ENCODE measurements around the gene RAD51B. TPM values are rescaled to one million over a fixed set of nuclear protein-coding genes. Genes with fewer than 3 reads are reported as not detected.

The RAD51B gene
- total RNA-seq, 6 experiments from 2014 or later: 2.7 to 5.8 (median 4.3) TPM

DNA sequence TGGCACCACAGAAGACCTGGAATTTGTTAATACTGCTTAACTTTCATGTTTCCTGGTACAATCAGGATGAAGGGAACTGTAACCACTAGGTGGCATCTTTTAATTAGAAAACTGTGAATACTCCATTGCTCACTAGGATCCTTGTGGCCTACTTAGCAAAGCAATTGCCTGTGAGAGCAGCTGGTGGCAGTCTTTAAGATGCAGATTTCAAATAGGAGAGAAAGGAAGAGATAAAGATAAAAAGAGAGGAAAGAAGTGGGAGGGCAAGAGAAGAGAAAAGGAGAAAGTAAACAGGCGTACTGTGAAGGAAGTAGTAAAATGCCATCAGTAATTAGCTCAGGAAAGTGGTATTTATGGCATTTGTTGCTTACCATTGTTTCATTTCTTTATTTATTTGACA lies 114.5 kb downstream of the RAD51B start:
- H3K27ac ChIP-seq: peak overlapping the region in 1 of 3 donors; percentile 29
- H3K27me3 ChIP-seq: no peaks in the 10 kb centered on the region
- no peaks in the 10 kb centered on the region for H3K36me3 ChIP-seq
- no peaks in the 10 kb centered on the region for H3K4me1 ChIP-seq
- WGBS (ENCODE audit: insufficient coverage, low coverage, low lambda C conversion rate, missing lambda C conversion rate): 42% methylated on average over 1 of the region's 1 CpG
- H3K9me3 ChIP-seq: no peaks in the 10 kb centered on the region
- TF ChIP-seq CTCF (IDR thresholded peaks at IDR 0.05) (peak; percentile 62 to 79 (median 71)), POLR2A (IDR thresholded peaks at IDR 0.05) (no peak)
- intact Hi-C loops (cut with DNase I): loop anchor here in 1 of 2 donors (10.0 kb wide), 1 partner anchor 891 kb away; no protein-coding TSS in a partner anchor
- ATAC-seq (peak; percentile 95 to 99 (median 97)), DNase-seq (no peak)
- no peak overlapping the region for H3K4me3 ChIP-seq

DNA sequence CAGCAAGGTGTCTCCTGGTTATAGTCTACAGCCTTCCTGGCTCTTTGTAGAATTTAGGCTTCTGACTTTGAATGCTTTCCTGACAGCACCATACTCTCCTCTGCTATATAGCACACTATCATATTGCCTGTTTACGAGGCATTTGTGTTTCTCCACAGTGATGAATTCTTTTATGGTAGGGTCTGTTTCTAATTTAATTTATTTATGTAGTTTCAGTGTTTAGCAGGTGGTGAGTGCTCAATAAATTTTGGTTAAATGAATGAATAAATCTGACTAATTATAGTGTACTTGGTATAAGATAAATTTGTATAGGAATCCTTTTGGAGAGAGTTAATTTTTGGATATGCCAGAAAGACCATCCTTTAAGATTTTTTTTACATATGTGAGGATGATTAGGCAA lies 115.3 kb downstream of the RAD51B start:
- no peaks in the 10 kb centered on the region for H3K36me3 ChIP-seq
- TF ChIP-seq CTCF (IDR thresholded peaks at IDR 0.05): no peak
- TF ChIP-seq POLR2A (IDR thresholded peaks at IDR 0.05): no peak
- 82% methylated on average over 1 of the region's 1 CpG for WGBS (ENCODE audit: insufficient coverage, low coverage, low lambda C conversion rate, missing lambda C conversion rate)
- no peak overlapping the region for H3K4me3 ChIP-seq
- no peak for DNase-seq
- no peak overlapping the region for H3K27ac ChIP-seq
- no peak for ATAC-seq
- H3K27me3 ChIP-seq: no peaks in the 10 kb centered on the region
- no peaks in the 10 kb centered on the region for H3K4me1 ChIP-seq
- H3K9me3 ChIP-seq: no peaks in the 10 kb centered on the region
- intact Hi-C loops (cut with DNase I): loop anchor here in 1 of 2 donors (10.0 kb wide), 1 partner anchor 890 kb away; no protein-coding TSS in a partner anchor

DNA sequence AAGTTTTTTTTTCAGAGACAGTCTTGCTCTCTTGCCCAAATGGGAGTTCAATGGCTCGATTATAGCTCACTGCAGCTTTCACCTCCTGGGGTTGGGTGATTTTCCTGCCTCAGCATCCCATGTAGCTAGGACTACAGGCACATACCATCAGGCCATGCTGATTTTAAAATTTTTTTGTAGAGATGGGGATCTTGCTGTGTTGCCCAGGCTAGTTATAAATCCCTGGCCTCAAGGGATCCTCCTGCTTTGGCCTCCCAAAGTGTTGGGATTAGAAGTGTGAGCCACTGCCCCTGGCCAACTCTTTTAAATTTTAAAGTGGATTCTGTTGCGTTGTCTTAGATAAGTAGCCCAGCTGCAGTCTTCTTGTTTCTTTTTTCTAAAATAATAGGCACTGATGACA lies 115.8 kb downstream of the RAD51B start:
- 69% methylated on average over 2 of the region's 2 CpGs for WGBS (ENCODE audit: insufficient coverage, low coverage, low lambda C conversion rate, missing lambda C conversion rate)
- H3K27ac ChIP-seq: no peak overlapping the region
- H3K4me1 ChIP-seq: peaks cover 0 to 5% (median 0%) of the 10 kb centered on the region in 4 donors
- TF ChIP-seq CTCF (IDR thresholded peaks at IDR 0.05) (no peak), POLR2A (IDR thresholded peaks at IDR 0.05) (no peak)
- no peak for DNase-seq
- no peaks in the 10 kb centered on the region for H3K36me3 ChIP-seq
- intact Hi-C loops (cut with DNase I): loop anchor here in 1 of 2 donors (10.0 kb wide), 1 partner anchor 889 kb away; no protein-coding TSS in a partner anchor
- no peaks in the 10 kb centered on the region for H3K27me3 ChIP-seq
- no peak for ATAC-seq
- H3K4me3 ChIP-seq: no peak overlapping the region
- H3K9me3 ChIP-seq: no peaks in the 10 kb centered on the region

GRCh38 chr14:67938071-67938470 lies 118.5 kb downstream of the RAD51B start:
- TF ChIP-seq CTCF (IDR thresholded peaks at IDR 0.05) (no peak), POLR2A (IDR thresholded peaks at IDR 0.05) (no peak)
- intact Hi-C loops (cut with DNase I): loop anchor here in 1 of 2 donors (10.0 kb wide), 1 partner anchor 887 kb away; no protein-coding TSS in a partner anchor
- 87% methylated on average over 2 of the region's 2 CpGs for WGBS (ENCODE audit: insufficient coverage, low coverage, low lambda C conversion rate, missing lambda C conversion rate)
- no peaks in the 10 kb centered on the region for H3K36me3 ChIP-seq
- H3K4me3 ChIP-seq: no peak overlapping the region
- H3K27me3 ChIP-seq: no peaks in the 10 kb centered on the region
- DNase-seq (no peak), ATAC-seq (no peak)
- H3K9me3 ChIP-seq: no peaks in the 10 kb centered on the region
- H3K4me1 ChIP-seq: peaks cover 0 to 23% (median 7%) of the 10 kb centered on the region in 4 donors
- no peak overlapping the region for H3K27ac ChIP-seq
